Measurements from ENCODE around the gene DUSP9.
"Not testable (repeated sequence)": the region's sequence is repeated elsewhere in the genome, so short reads cannot be mapped to it uniquely, and the experiment has no call there.

DUSP9 gene

GRCh38 chrX:153673428-153674218 is 26.6 kb downstream of the DUSP9 start, which contains the start of gene PNCK:
PNCK (minus strand) TSS chrX:153673813; CDS start chrX:153673076, 737 bp downstream.
- DNase-seq = no peak

GRCh38 chrX:153674219-153674851 is 27.3 kb downstream of the DUSP9 start:
- no peak for DNase-seq

DNA sequence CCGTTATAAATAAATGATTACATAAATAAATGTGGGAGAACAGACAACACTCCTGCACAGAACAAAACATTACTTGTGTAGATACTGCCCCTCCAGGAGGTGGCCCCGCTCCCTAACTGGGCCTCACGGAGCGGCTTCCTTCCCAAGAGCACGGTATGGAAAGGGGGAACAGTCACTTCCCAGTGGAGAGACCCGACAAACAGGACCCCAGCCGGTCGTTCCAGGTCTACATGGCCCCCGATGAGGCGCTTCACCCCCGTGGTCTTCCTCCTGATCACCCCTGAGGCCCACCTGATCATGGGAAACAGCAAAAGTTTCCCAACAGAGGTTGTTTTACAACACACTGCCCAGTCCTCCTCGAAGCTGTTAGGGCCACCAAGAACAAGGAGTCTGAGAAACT is 34.2 kb downstream of the DUSP9 start:
- no peak for DNase-seq

DNA sequence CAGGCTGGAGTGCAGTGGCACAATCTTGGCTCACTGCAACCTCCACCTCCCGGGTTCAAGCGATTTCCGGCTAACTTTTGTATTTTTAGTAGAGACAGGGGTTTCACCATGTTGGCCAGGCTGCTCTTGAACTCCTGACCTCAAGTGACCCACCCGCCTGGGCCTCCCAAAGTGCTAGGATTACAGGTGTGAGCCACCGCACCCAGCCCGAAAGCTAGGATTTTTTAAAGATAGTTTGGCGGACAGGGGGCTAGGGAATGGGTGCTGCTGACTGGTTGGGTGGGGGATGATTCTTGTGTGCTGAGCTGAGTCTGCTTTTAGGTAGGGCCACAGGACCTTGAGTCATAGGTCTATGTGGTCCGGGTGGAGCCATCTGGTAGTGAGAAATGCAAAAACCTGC is 36.5 kb downstream of the DUSP9 start:
- not testable (repeated sequence) for DNase-seq

DNA sequence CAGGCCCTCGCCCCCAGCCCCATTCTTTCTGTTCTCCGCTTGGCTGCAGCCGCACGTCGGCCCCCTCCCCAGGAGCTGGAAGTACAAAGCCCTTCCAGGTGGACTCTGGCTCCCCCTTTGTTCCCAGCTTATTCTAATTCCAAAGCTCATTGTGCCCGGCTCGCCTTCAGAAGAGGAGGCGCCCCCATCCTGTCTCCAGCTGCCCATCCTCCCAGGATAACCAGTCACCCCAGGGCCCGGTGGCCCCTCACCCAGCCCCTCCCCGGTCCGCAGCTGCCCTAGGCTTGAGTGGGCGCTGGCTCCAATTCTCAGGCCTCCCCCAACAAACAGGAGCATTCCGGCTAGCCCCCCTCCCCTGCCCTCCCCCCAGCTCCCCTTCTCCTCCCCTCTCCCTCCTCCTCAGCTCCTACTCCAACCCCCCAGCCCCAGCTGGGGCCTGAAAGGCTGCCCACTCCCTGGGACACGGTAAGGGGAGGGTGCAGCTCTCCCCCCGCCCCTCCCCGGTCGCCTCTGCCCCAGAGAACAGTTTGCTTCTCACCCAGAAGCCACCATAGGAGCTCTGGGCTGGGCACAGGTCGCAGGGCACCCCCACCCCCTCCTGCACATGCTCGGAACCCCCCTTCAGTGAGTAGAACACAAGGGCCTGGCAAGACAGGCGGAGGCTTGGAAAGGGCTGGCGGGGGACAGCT is 37.6 kb downstream of the DUSP9 start:
- DNase-seq = no peak

DNA sequence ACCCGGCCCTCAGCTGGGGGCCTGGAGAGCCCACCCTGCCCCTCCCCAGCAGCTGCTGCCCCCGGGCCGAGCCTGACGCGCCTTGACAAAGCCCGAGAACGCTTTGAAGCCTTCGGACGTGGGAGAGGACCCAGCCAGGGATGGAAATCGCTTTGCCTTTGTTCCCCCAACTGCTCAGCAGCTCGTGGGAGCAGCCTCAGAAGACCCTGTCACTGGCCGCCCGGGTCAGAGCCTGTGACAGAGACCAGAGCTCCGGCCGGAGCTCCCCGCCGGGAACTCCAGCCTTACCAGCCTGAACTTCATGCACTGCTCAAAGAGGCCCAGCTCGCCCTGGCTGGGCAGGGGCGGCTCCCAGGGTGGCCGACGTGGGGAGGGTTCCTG is 38.1 kb downstream of the DUSP9 start:
- no peak for DNase-seq

- no peak for DNase-seq
These were observed 39.0 kb downstream of the DUSP9 start for GRCh38 chrX:153685751-153686696.

DNA sequence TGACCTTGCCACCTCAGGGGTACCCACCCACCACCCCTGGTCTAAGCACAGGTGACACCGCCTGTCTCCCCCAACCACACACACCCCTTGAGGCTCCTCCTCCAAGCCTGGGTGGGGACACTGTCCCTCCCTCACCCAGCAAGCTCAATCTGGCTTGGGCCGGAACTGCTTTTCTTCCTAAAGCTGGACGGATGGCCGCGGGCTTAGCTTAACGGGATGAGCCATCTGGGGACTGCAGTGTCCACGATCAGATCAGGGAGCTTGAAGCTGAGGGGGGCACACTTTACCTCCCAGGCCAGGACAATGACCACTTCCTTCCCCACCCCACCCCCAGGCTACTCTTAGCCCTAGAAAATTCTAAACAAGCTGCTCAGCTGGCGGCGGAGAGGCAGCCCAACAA is 39.7 kb downstream of the DUSP9 start:
- DNase-seq = no peak

GRCh38 chrX:153687121-153688039 is 40.4 kb downstream of the DUSP9 start, which contains the start of gene SLC6A8:
SLC6A8 (plus strand) TSS chrX:153687926; CDS start chrX:153688575, 649 bp downstream.
- peak; percentile 57 for DNase-seq

- DNase-seq = no peak
These were observed 41.1 kb downstream of the DUSP9 start for GRCh38 chrX:153688071-153688470.

DNA sequence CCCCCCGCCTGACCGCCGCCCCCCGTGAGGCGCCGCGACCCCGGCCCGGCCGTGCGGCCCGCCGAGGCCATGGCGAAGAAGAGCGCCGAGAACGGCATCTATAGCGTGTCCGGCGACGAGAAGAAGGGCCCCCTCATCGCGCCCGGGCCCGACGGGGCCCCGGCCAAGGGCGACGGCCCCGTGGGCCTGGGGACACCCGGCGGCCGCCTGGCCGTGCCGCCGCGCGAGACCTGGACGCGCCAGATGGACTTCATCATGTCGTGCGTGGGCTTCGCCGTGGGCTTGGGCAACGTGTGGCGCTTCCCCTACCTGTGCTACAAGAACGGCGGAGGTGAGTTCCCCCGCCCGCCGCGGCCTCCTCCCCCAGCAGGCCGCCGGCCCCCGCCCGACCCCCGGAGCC is 41.5 kb downstream of the DUSP9 start:
- DNase-seq = no peak

DNA sequence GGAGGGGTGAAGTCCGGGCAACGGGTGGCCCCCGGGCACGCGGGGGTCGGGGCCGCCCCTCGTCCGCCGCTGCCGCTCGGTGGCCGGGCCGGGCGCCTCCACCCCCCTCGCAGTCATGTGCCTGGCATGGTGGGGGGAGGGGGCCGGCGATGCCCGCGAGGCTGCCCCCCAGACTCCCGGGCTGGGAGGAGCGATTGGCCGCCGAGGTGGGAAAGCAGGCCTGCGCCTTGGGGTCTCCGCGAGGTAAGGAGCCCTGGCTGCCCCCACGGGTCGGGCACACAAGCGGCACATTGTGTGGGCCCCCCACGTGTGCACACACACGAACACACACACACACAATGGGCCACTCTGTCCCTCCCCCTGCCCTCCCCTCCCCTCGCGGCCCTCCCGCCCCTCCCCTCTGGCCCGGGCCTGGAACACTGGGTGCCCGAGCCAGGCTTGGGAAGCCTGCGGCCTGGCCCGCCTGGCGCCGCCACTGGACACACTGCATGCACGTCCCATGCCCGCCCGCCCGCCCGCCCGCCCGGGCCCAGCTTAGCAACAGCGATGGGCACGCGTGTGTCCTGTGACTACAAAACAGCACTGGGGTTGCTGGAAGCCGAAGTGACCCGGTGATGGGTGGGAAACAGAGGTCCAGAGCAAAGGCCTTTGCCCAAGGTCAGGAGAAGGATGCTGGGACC is 42.0 kb downstream of the DUSP9 start:
- DNase-seq = no peak

GRCh38 chrX:153689654-153690465 is 42.9 kb downstream of the DUSP9 start:
- DNase-seq = no peak

DNA sequence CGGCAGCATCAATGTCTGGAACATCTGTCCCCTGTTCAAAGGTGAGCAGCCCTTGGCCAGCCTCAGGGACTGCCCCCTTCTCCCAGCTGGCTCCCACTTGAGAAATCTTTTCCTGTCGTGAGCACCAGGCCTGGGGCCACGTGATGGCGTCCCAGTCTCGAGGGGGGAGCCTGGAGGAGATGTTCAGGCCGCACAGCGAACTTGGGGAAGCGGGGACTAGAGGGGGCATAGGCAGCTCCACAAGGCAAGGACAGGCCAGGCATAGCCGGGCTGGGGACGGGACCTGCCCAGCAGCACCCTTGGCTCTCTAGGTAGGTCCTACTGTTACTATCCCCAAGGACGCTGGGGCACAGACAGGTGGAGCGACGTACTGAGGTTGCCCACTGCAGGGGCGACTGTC is 43.5 kb downstream of the DUSP9 start:
- no peak for DNase-seq

DNA sequence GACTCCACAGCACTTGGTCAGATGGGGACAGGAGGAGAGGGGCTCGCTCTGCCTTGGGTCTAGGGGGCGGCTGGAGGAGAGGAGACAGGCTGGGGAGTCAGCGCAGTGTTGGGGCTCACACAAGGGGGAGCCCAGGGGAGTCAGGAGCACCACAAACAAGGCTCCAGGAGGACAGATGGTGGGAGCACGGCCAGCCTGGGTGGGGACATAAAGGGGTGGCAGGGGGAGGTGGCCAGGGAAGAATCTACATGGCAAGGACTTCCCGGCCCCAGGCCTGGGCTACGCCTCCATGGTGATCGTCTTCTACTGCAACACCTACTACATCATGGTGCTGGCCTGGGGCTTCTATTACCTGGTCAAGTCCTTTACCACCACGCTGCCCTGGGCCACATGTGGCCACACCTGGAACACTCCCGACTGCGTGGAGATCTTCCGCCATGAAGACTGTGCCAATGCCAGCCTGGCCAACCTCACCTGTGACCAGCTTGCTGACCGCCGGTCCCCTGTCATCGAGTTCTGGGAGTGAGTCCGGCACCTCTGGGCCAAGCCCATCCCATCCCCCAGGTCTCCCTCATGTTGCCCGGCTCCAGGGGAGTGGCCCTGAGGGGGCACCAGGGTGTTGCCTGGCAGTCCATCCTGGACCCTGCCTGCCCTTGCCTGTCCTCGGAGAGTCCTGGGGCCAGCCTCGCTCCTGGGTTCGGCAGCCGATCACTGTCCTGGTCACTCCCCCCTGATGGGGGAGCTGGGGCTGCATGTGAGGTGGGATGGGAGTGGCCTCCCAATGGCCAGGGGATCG is 44.2 kb downstream of the DUSP9 start:
- not testable (repeated sequence) for DNase-seq

DNA sequence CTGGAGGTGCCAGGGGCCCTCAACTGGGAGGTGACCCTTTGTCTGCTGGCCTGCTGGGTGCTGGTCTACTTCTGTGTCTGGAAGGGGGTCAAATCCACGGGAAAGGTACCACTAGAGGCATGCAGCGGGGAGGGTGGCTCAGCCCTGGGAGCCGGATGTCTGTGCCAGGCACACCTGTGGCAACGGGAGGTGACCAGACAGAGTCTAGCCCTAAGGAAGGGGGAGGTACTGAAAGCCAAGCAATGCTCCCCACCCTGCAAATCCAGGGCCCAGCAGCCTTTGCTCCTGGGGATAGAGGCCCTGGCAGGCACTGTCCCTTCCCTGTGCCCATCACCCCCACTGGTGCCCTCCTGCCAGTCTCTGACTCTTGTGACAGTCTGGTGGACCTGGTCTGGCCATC is 45.0 kb downstream of the DUSP9 start:
- no peak for DNase-seq

GRCh38 chrX:153692611-153693156 is 45.7 kb downstream of the DUSP9 start:
- no peak for DNase-seq

DNA sequence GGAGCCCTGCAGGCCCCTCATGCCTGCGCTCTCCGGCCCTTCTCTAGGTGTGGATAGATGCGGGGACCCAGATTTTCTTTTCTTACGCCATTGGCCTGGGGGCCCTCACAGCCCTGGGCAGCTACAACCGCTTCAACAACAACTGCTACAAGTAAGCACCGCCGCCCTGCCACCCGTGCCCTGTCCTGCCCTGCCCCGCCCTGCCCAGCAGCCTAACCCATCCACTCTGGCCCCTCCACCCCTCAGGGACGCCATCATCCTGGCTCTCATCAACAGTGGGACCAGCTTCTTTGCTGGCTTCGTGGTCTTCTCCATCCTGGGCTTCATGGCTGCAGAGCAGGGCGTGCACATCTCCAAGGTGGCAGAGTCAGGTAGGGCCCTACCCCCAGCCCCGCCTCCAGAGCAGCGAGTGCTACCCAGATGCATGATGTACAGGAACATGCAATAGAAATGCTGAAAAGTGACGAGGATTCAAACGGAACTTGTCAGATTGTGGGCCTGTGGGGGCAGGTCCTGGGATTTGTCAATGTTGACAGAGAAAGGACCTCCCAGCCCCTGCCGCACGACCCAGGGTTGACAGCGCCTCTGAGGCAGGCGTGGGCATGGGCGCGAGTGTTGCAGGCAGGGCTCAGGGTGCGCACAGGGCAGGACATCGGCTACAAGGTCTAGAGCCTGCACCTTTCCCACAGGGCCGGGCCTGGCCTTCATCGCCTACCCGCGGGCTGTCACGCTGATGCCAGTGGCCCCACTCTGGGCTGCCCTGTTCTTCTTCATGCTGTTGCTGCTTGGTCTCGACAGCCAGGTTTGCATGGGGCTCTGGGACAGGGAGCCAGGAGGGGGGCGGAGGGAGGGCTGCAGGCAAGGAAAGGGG is 46.4 kb downstream of the DUSP9 start:
- DNase-seq = no peak
